GM21367 (cell line): ENCODE results near the gene TRPV4.
"Not testable (repeated sequence)": the region's sequence is repeated elsewhere in the genome, so short reads cannot be mapped to it uniquely, and the experiment has no call there.

Experiments used
- ATAC-seq: cut with Tn5 transposase; IDR thresholded peaks from one replicate; pipeline ENCODE4 v1.9.1; 2021; ENCODE audit not compliant: unreplicated experiment

The TRPV4 gene

GRCh38 chr12:109861689-109862314 lies 28.6 kb upstream of the TRPV4 start:
- ATAC-seq, result no peak

DNA sequence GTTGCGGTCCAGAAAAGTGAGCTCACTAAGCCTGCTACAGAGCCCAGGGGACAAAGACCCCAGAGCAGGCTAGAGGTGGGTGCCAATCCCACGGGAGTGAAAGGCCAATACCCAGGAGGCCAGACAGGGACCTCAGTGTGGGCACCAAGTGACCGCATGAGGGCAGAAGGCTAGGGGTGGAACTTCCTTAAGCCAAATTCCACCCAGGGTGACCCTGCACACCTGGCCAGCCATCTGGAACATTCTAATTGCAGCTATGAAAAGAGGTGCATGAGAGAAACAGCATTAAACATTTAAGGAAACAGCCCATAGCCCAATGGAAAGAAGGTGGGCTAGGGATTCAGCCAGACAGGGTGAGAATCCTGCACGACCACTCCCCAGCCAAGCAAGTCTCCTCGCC lies 27.8 kb upstream of the TRPV4 start:
- no peak for ATAC-seq

DNA sequence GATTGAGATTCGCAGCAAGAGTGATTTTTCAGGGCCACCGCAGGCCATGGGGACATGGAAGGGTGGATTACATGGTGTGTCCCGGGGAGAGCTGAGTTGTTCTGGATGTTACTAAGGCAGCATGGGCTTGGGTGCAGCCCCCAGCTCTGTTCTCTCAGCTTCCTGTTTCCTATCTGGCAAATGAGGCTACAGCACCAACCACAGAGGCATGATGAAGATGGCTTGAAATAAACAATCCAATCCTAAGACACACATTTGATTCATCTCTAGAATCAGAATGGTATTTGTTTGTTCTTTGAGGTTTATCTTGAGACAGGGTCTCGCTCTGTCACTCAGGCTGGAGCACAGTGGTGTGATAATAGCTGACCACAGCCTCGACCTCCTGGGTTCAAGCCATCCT lies 25.6 kb upstream of the TRPV4 start:
- ATAC-seq, result no peak

- no peak for ATAC-seq
These were observed 24.5 kb upstream of the TRPV4 start for GRCh38 chr12:109857715-109858114.

GRCh38 chr12:109855377-109855776 lies 22.2 kb upstream of the TRPV4 start:
- no peak for ATAC-seq

GRCh38 chr12:109850518-109850917 lies 17.3 kb upstream of the TRPV4 start:
- not testable (repeated sequence) for ATAC-seq

GRCh38 chr12:109847142-109847735 lies 14.0 kb upstream of the TRPV4 start:
- no peak for ATAC-seq

GRCh38 chr12:109845824-109846205 lies 12.6 kb upstream of the TRPV4 start:
- no peak for ATAC-seq

DNA sequence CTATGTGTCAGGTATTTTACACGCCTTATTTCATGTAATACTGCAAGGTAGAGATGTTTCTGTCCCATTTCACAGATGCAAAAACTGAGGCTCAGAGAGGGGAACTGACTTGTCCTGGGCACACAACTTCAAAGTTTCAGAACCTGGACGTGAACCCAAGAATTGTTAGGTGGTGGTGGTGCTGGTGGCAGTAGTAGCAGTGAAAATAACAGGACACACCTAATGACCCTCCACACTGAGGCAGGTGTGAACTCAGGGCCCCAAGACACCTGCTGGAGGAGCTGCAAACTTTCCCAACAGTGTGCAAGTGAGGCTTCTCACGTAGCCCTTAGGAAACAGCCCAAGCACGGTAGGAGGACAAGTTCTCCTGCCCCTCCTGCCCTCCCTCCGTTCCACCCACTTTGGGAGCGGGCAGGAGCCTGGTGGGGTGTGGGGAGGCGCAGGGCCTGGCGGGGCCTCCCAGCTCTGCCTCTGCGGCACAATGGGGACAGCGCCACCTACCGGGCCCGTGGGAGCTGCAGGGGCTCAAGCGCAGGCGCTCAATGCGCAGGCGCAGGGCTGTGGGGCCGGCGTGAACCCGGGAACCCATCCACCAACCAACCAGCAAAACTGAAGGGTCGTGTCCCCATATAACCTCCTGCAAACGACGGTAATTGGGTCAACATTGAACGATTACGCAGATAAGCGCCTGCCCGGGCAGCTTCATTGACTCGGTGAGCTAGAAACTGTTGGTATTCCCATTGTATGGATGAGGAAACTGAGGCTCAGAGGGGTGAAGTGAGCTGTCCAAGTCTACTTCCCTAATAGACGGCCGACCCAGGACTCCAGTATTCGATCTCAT lies 12.0 kb upstream of the TRPV4 start:
- ATAC-seq, result peak; percentile 71

- no peak for ATAC-seq
These were observed 10.9 kb upstream of the TRPV4 start for GRCh38 chr12:109844091-109844490.

GRCh38 chr12:109842021-109842420 lies 8.8 kb upstream of the TRPV4 start:
- no peak for ATAC-seq

DNA sequence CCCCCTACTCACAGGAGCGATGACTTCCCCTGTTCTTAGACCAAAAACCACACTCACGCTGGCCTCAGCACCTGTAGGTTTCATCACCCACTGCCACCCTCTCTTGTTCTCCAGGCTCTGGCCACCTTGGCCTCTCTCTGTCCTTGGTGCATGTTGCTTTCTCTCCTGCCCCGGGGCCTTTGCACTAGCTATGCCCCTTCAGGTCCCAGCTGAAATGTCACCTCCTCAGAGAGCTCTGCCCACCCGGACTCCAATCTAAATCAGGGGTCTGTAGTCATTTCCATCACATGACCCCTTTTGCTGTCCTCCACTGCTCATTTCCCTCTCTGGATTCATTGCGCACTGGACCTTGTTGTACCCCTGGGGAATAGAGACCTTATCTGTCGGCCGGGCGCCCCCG lies 8.2 kb upstream of the TRPV4 start:
- no peak for ATAC-seq

- no peak for ATAC-seq
These were observed 7.3 kb upstream of the TRPV4 start for GRCh38 chr12:109840305-109841074.

DNA sequence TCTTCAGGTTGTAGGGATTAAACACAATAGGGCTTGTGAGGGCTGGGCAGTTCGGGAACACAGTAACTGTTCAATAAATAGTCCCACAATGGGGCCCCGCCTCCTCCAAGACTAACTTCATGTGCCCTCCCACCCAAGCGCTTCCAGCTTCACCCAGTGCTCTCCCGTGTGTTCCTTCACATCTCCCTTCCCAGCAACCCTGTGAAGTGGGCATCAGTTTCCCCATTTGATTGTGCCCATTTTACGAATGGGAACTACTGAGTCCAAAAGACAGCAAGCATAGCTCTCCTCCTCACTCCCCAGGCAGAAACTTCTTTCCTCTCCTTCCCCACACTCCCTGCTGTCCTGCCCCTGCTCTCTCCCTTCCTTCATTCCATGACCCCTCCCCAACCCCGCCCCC lies 6.2 kb upstream of the TRPV4 start:
- no peak for ATAC-seq

- no peak for ATAC-seq
These were observed 3.7 kb upstream of the TRPV4 start for GRCh38 chr12:109836916-109837315.

GRCh38 chr12:109835827-109836226 lies 2.6 kb upstream of the TRPV4 start:
- ATAC-seq, result no peak

DNA sequence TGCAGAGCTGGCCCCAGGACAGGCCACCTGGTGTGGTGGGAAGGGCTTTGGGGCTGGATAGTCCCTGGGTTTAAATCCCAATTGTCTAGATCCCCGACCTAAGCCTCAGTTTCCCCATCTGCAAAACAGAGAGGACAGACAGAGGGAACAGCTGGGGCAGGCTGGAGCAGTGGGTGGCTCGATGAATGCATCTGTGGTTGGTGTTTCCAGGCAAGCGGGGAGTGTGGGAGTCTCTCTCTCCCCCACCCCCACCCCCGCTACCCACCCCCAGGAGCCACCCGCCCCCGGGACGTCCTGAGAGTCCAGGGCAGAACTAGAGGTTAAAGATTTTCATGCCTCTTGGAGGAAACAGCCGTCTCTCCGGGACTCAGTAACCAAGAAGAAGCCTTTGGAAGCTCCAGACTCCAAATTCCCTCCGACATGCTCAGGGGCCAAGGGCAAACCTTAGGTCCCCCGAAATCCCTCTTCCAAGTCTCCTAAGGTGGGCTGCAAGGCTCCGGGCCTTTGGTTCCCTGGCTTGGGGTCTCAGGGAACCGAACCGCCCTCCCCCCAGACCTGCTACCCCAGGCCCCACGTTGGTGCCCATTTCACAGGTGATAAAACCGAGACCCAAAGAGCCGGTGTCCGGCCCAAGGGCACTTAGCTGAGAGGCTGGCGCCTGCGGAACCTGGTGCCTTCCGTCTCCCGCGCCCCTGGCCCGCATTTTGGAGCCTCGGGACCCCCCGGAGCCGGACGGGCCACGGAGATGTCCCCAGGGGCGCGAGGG lies 474 bp downstream of the TRPV4 start:
- no peak for ATAC-seq

- ATAC-seq, result no peak
These were observed 1.3 kb downstream of the TRPV4 start for GRCh38 chr12:109831929-109832328.

- no peak for ATAC-seq
These were observed 1.8 kb downstream of the TRPV4 start for GRCh38 chr12:109831365-109831764.

GRCh38 chr12:109830718-109831117 lies 2.5 kb downstream of the TRPV4 start:
- ATAC-seq, result no peak

GRCh38 chr12:109830267-109830666 lies 2.9 kb downstream of the TRPV4 start:
- ATAC-seq, result no peak
